NCI-H748 treated with DMSO at 0.1 percent for 48 hours (cell line): ENCODE results near the gene GNB1L.

Source experiments
- DNase-seq: peaks from one replicate; lab custom pipeline; 2025; lab: John Stamatoyannopoulos, UW

GNB1L gene

DNA sequence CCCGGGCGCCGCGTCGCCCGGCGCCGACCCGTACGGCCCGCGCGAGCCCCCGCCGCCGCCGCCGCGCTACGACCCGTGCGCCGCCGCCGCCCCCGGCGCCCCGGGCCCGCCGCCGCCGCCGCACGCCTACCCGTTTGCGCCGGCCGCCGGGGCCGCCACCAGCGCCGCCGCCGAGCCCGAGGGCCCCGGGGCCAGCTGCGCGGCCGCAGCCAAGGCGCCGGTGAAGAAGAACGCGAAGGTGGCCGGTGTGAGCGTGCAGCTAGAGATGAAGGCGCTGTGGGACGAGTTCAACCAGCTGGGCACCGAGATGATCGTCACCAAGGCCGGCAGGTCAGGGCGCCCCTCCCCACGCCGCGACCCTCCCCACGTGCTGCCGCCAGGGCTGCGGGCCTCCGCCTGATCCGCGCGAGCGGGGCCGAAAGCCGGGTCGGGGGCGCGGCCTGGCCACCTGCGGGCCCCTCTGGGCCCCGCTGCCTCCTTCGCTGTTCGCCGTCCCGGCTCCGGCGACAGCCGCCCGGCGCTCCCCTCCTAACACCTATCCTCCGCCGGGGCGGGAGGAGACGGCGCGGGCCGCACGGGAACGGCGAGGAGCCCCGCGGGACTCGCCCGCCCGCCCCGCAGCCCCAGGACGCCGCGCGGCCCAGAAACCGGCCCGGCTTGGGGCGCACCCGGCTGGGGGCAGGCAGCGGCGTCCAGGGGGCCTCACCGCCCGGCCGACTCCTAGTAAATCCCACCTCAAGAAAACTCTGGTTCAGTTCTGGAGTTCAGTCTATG is 93.5 kb downstream of the GNB1L start:
- DNase-seq = no peak

GRCh38 chr22:19760058-19760950 is 94.4 kb downstream of the GNB1L start, which contains the start of gene TBX1:
TBX1 (plus strand) TSS chr22:19760778; CDS start chr22:19760844, 66 bp downstream.
- DNase-seq = no peak

GRCh38 chr22:19759427-19760057 is 95.1 kb downstream of the GNB1L start:
- no peak for DNase-seq

DNA sequence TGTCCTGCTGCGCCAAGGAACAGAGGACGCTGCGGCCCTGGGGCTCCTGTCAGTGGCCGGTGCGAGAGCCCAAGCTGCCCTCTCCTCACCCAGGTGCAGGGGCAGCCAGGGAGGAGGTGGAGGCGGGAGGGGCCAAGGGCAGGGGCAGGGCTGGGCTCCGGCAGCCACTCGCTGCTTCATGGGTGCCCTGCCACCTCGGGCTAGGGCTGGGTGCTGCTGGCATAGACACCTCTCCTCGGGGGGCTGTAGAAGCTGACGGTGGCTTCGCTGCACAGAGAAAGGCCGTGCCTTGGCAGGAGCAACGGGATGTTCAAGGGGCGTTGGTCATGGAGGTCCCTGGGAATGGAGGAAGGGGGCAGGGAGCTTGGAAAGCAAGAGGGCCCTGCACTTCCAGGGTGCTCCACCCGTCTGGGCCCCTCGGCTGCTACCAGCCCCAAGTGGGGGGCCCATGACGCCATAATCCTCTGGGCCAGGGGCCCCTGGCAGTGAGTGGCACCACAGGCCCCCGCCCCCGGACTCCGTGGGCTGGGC is 95.7 kb downstream of the GNB1L start:
- DNase-seq = no peak

DNA sequence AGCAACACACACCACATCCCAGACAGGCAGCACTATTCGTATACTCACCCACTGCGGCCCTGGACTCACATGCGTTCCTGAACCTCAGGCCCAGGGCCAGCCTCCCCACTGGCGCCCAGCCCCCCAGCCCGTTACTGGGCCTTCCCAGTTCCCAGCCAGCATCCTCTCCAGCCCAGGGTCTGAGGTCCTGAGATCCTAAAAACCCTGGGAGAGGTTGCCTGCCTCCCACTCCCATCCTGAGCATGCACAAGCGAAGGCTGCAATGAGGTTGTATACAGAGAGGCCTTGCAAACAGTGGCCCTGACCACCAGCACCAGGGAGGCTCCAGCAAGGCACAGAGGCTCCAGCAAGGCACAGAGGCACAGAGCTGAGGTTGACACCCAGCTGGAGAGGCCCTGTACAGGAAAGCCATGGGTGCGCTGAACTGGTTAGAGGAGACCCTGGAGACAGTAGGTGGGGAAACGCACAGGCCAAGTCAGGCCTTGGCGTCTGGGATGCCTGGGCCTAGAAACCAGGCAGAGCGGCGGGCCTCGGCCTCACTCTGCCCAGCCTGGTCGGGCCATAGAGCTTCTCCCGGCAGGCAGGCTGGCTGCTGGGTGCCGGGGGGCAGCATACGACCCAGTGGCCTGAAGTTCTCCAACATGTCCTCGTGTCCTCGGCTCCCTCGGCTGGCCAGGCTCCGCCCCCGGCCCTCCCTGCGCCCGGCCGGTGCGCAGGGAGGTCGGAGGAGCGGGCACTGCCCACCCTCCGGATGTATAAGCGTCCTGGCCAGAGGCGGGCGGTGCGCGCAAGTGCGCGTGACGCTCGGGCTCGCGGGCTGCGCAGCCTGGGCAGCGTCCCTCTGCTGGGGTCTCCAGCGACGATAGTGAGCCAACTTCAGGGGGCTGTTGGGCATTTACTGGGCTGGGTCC is 96.4 kb downstream of the GNB1L start:
- DNase-seq = no peak

- no peak for DNase-seq
Observed at GRCh38 chr22:19757140-19757984, 97.3 kb downstream of the GNB1L start.

DNA sequence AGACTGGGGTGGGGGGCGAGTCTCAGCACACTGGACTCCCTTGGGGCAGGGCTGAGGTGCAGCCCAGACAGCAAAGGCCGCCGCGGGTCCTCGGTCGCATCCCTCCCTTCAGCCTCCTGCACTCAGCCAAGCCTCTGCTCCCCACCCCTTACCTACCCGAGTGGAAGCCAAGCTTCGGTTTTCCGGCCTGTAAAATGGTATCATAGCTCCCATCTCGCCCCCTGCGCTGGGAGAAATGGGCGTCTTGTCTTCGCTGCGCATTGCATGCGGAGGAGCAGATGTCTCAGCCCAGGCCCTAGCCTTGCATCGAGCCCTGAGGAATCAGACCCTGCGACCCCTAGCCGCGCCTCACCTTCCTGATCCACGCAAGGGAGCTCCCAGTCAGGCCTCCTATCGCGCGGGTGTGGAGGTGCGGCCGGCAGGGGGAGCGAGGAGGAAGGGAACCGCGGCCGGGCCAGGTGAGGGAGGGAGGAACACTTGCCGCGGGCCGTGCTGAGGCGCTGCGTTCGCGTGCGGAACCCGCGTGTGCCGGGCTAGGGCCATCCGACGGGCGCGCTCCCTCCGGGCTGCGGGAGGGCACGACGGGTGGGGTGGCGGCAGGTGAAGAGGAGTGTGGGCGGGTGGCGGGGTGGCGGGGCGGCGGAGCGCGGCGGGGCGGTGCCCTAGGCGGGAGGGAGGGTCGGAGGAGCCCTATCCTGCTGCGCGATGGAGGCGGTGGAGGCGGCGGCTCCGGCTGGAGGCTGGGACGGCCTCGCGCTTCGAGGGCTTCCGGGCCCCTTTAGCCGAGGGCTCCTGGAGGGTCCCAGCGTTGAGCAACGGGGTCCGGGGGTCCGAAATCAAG is 98.2 kb downstream of the GNB1L start:
- no peak for DNase-seq

GRCh38 chr22:19755722-19756287 is 98.9 kb downstream of the GNB1L start:
- DNase-seq = no peak

- no peak for DNase-seq
Observed at GRCh38 chr22:19755145-19755710, 99.4 kb downstream of the GNB1L start.

GRCh38 chr22:19754701-19755144 is 100.0 kb downstream of the GNB1L start:
- no peak for DNase-seq

DNA sequence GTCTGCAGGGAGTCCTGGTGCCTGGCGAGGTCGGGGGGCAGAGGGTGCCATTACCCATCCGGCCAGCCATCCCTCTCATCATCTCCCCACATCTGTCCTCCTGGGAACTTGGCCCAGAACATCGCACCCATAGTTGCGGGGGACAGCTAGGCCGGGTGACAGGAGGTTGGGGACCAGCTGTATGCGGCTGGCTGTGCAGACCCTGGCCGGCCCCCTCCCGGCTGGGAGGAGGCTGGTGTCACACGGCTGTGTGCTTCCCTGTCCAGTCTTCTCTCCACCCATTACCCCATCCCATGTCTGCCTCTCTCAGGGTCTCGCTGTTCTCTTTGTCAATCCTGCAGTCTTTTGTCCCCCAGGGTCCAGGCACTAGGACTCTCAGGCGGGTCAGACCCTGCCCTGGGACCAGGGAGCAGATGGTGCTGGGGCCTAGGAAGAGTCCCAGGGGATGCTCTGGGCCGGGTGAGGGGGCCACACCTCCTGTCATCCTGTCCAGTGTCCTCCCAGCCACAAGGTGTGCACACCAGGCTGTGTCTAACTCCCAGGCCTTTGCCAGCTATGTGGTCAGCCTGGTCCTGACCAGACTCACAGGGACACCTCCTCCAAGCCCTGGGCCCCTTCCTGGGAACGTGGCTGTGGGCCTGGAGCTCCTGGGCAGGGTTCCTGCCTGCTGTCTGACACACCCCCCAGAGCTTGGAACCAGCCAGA is 100.5 kb downstream of the GNB1L start:
- no peak for DNase-seq

GRCh38 chr22:19753090-19753842 is 101.4 kb downstream of the GNB1L start:
- no peak for DNase-seq

- no peak for DNase-seq
Observed at GRCh38 chr22:19751497-19752245, 103.0 kb downstream of the GNB1L start.

DNA sequence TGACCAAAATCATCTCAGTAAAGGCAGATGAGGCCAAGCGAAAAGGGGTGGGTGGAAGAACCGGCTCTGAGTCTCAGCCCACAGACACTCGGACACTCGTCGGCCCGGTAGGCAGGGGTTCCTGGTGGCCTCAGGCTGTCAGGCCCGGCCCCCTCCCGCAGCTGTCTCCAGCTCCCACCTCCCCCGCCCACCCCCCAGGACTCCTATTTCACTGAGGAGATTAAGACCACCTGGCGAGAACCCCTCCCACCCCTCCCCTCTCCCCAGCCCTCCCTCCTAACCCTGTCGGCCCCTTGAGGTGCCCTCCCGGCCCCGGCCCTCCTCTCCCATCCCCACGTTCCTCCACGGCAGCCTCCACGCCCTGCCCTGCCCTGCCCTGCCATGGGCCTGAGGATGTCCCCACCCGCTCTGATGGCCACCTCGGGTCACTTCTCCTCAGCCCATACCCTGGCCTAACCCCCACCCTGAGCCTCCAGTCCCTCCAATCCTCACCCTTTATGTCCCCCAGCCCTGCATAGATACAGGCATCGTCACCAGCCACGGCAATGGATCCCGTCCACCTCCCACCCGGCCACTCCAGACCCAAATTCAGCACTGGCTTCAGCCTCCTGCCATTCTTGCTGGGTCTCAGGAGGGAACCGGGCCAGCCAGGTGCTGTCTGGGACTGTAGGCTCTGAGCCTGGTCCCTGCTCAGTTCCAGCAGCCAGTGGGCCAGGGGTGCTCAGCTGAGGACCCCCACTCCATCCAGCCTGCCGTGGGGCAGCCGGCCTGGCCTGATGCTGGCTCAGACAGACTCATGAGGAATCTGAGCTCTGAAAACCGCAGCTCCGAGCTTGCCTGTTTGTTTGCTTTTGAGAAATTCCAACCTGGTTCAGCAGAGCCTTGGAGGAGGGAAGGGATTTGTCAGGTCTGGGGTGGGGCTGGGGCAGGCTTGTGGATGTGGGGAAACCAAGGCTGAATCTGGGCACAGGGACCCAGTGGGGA is 103.9 kb downstream of the GNB1L start:
- no peak for DNase-seq

- DNase-seq = no peak
Observed at GRCh38 chr22:19749876-19750275, 104.8 kb downstream of the GNB1L start.
